HG02642 (cell line): ENCODE data around the gene SLC18B1.
A peak's percentile ranks its signal among the peaks of the same experiment; 100 is the strongest.

Source experiments
- ATAC-seq: cut with Tn5 transposase; IDR thresholded peaks from one replicate; pipeline ENCODE4 v1.9.1; 2021; ENCODE audit warnings: mild to moderate bottlenecking; ENCODE audit not compliant: unreplicated experiment, poor library complexity

The SLC18B1 gene

DNA sequence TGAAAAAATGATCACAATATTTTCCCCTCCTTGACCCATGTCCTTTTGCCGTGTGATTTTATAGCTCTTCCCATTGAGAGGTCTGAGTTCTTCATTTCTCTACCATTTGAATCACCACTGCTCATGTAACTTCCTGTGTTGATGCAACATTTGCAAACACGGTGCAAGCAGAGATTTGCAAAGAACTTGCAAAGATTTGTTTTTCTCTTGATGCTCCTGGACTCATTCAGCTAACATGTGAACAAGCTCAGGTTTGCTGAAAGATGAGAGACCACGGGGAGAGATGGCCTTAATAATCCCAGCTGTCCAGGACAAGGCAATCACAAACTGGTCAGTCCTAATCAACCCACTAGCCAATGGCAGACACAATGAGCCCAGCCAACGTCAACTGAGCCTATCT is 49.3 kb downstream of the SLC18B1 start:
- no peak for ATAC-seq

DNA sequence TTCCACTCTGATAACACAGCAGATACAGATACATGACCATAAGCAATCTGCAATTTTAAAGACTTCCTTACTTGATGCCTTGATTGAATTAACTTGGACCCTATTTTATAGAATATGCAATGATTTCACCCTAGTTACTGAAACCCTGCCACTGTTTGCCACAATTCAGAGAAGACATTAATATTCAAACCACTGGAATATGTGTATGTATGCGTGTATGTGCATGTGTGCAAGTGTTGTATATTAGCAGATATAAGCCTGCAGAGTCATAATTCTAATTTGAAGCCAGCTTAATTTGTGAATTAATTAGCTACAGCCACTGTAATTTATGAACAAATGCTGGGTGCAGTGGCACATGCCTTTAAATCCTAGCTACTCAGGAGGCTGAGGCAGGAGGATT is 50.0 kb downstream of the SLC18B1 start:
- ATAC-seq: no peak

DNA sequence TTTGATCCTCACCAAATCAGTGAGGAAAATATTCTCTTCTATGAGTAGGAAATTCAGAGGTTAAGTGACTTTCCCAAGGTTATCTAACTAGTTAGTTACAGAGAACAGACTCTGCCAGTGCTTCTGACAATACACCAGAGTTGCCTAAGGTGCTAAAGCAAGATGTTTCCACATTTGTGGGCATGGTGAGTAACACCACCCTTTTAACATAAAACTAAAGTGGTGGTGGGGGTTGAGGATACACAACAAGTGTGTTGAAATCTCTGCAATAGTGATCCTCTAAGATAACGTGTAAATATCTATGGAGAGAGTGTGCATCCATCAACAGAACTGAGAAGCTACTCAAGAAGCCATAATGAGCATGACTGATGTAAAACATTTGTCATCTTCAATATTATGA is 52.4 kb downstream of the SLC18B1 start:
- ATAC-seq: no peak

DNA sequence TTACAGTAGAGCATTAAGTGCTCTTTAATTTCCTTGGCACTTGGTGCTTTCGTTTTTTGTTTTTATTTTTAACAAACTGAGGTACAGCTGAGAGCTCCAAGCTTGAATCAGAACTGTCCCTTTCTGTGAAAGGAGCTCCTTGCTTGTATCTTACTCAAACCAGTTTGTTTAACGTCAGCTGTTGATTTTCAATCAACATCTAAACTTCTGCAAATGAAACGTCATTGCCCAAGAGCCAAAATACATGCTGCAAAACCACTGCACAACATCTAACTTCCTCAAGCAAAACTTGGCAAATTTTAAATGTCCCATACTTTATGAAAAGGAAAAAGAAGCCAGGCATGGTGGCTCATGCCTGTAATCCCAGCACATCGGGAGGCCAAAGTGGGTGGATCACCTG is 55.9 kb downstream of the SLC18B1 start:
- no peak for ATAC-seq

DNA sequence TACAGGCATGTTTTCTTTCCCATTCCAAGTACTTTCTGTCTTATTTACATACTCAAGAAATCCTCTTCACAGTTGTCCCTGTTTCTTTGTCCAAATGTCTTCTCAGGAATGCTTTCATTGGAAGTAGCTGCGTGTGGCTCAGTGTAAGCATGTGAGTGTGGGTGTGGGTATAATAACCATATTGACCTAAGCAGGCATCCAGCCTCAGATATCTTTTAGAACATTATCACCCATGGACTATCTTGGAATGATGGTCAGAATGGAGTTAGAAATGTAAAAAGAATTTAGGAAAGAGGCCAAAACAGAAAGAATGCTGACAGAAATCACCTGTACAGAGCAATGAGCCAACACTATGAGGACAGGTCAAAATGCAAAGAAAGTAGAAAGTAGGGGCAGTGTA is 57.2 kb downstream of the SLC18B1 start:
- no peak for ATAC-seq

DNA sequence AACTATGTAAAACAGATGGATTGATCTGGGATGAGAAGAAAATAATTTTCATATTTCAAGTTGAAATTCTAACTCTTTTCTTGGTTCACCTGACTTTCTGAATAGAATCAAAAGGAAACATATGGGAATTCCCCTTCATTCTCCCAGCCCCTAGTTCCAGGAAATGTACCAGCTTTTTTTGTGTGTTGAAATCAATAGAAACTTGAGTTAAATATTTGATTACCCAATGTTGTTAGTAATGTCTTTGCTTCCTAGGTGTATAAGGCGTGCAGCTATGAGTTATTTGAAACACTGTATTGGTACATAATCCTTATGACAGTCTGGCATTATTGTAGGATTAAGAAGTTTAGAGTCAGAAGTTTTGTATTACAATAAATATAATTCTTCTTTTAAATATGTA is 62.2 kb downstream of the SLC18B1 start:
- no peak for ATAC-seq

DNA sequence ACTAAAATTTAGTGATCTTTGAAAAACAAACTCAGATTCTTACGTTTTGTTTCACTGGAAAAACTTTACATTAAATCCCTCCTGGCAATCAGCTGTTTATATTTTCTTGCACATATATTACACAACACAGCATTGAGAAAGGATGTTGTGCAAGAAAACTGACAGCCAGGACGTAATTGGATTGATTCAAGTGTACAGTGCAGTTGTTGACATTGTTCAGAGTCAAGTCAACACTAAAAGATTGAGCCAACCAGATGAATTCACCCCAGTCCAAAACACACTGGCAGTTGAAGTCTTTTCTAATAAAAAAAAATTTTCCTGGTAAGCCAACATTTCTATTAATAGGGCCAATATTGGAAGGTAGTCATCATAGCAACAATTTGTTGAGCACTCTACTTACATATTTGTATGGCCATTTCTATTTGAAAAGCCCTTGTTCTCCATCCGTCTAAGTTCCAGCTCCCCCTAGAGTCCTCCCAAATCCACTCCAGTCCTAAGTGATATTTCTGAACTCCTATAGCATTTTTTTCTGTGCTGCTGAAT is 63.7 kb downstream of the SLC18B1 start:
- no peak for ATAC-seq

DNA sequence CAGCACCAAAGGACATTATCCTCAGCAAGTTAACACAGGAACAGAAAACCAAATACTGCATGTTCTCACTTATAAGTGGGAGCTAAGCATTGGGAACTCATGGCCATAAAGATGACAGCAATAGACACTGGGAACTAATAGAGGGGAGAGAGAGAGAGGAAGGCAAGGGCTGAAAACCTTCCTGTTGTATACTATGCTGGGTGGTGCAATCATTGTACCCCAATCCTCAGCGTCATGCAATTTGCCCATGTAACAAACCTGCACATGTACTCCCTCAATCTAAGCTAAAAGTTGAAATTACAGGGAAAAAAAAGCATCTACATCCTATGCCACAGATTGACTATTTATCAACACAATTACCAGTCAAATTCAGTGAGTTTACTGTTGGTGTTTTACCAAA is 64.6 kb downstream of the SLC18B1 start:
- ATAC-seq: no peak

DNA sequence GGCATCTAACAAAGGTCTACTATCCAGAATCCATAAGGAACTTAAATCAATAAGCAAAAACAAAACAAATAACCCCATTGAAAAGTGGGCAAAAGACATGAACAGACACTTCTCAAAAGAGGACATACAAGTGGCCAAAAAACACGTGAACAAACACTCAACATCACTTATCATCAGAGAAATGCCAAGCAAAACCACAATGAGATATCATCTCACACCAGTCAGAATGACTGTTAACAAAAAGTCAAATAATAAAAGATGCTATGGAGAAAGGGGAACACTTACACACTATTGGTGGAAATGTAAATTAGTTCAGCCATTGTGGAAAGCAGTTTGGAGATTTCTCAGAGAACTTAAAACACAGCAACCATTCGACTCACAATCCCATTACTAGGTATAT is 65.2 kb downstream of the SLC18B1 start:
- no peak for ATAC-seq

DNA sequence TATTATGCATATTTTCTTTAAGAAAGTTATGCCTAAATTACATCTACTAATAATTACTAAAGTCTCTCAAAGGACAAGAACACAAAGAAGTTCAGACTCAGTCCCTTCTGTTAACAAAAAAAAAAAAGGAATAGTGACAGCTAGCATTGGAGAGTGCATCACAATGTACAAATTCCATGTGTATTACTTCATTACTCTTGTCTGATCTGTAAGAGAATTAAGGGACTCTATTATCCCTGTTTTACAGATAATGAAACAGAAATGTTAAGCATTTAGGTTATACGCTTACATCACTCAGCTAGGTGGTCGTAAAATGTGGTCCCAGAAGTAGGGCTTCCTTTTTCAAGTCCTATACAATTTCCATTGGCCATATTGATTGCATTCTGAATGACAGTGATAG is 67.4 kb downstream of the SLC18B1 start:
- no peak for ATAC-seq

DNA sequence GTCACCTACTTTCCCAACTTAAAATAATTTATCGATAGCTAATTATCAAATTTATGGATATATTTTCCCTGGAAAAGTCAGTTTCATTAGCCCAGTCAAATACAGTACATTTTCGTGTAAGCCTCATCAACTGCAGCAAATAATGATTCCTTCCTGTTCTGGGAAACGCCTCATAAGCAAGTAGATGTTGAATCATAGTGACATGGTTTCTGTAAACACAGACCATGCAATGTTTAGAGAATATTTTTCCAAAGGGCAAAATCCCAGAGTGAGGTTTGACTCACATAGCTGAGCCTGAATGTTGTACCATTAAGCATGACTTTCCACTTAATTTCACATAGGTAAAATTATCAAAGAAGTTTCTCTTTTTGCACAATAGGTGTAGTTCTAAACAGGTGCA is 67.9 kb downstream of the SLC18B1 start:
- no peak for ATAC-seq

DNA sequence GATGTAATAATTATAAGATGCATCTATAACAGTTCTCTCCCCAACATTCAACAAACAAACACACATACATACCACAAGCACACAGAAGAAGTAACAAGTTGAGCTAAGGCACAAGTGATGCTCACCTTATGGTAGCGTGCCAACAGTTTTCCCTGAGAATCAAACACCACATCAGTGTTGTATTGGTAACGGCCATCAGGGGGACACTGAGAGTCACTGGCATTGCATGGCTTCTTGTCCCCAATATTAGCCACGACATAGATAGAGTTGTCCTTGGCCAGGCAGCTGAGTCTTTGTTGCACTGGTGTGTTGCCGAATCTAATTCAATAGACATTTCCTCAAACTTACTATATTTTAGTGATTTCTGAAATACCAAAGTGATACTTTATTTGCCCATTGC is 69.8 kb downstream of the SLC18B1 start:
- ATAC-seq: no peak

DNA sequence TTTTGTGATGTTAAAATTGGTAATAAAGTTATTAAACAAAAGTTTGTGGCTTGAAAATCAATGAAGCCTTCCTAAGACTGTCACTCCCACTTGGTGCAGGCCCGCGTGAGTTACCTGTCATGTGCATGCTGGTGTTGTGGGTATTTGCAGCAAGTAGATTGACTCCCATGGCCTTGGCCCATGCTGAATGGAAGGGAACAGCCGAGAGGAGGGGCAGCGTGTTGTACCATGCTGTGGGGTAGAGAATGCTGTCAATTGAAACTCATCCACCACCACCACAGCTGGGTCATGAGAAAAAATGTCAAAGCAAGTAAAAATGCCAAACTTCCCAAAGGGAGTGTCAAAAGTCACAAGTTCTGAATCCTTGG is 71.8 kb downstream of the SLC18B1 start:
- ATAC-seq: no peak

DNA sequence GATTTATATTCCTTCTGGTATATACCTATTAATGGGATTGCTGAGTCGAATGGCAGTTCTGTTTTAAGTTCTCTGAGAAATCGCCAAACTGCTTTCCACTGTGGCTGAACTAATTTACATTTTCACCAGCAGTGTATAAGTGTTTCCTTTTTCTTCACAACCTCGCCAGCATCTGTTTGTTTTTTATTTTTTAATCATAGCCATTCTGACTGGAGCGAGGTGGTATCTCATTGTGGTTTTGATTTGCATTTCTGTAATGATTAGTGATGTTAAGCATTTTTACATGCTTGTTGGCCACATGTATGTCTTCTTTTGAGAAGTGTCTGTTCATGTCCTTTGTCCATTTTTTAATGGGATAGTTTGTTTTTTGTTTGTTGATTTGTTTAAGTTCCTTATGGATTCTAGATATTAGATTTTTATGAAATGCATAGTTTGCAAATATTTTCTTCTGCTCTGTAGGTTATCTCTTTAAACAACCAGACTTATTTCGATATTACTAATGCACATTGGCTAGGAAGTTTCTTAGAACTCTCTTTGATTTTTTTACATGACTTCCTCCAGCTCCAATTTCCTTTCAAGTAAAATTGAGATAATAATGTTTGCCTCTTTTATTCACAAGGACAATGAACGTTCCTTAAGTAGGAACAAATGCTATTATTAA is 72.4 kb downstream of the SLC18B1 start:
- ATAC-seq: peak; percentile 83

DNA sequence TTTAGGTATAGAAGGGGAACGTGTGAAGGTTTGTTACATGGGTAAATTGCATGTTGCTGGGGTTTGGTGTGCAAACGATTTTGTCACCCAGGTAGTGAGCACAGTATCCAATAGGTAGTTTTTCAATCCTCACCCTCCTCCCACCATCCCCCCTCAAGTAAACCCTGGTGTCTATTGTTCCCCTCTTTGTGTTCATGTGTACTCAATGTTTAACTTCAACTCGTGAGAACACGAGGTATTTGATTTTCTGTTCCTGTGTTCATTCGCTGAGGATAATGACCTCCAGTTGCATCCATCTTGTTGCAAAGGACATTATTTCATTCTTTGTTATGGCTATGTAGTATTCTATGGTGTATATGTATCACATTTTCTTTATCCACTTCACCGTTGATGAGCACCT is 73.0 kb downstream of the SLC18B1 start:
- no peak for ATAC-seq

DNA sequence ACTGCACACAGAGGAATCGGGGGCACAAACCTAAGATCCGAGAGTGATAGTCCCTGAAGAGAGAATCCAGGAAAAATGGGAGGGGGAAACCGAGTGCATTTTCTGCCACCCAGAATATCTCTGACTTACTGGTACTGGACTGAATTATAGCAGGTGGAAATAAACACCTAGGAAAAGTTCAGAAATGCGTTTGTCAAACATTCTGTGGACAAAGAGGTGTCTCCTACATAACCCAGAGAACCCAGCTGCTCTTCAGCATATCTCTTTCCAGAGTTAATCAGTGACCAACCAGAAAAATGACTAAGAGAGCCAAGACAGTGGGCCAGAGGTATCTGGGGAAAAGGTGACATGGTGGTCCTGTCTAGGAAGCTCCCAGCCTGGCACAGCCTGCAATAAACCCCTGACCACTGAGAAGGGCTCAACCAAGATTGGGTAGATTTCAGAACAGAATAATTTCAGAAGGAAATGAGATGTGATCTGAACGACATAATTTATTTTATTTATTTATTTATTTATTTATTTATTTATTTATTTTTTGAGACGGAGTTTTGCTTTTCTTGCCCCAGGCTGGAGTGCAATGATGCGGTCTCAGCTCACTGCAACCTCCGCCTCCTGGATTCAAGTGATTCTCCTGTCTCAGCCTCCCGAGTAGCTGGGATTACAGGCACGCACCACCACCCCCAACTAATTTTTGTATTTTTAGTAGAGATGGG is 78.5 kb downstream of the SLC18B1 start:
- no peak for ATAC-seq
